Activated CD4-positive, CD25-positive, alpha-beta regulatory T cell treated with anti-CD3 and anti-CD28 coated beads, Interleukin-2, amount 50 U/mL, for 24 hours (primary cell): ENCODE data around the gene ARHGAP20.

Experiments used
- ATAC-seq, 2 donors: fragments of 150-1000 bp; cut with Tn5 transposase; one replicate each; pipeline ENCODE4 v1.10.0; 2021; ENCODE audit warnings: mild to moderate bottlenecking in 1 of 2, moderate library complexity in 1 of 2

ARHGAP20 gene, protein sequence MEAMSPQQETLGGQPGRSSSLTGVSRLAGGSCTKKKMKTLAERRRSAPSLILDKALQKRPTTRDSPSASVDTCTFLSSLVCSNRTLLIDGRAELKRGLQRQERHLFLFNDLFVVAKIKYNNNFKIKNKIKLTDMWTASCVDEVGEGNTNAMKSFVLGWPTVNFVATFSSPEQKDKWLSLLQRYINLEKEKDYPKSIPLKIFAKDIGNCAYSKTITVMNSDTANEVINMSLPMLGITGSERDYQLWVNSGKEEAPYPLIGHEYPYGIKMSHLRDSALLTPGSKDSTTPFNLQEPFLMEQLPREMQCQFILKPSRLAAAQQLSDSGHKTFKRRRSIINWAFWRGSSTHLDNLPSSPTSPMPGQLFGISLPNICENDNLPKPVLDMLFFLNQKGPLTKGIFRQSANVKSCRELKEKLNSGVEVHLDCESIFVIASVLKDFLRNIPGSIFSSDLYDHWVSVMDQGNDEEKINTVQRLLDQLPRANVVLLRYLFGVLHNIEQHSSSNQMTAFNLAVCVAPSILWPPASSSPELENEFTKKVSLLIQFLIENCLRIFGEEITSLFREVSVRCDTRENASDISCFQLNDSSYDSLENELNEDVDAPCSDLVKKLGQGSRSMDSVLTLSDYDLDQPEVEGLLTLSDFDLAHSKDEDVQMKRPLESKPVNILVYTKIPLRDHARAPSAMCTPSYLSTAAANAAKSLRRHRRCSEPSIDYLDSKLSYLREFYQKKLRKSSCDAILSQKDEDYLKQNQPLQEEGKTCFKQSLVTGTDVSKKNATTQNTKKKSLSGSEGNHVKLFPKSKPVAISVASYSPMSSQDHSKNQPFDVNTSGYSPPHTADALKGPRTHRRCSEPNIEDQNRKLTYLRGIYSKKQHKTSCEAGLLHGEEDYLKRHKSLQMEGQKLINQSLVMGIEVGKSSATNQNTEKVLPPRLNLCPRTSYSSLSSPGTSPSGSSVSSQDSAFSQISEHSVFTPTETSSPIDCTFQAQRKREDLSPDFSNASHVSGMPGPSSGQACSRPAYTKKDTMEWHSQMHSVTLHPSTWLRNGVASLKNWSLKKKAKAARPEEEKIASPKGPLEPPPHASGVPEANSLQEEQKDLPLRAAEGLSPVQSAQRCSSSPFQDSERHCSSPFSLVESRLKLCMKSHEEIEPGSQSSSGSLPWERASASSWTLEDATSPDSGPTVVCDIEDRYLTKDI

DNA sequence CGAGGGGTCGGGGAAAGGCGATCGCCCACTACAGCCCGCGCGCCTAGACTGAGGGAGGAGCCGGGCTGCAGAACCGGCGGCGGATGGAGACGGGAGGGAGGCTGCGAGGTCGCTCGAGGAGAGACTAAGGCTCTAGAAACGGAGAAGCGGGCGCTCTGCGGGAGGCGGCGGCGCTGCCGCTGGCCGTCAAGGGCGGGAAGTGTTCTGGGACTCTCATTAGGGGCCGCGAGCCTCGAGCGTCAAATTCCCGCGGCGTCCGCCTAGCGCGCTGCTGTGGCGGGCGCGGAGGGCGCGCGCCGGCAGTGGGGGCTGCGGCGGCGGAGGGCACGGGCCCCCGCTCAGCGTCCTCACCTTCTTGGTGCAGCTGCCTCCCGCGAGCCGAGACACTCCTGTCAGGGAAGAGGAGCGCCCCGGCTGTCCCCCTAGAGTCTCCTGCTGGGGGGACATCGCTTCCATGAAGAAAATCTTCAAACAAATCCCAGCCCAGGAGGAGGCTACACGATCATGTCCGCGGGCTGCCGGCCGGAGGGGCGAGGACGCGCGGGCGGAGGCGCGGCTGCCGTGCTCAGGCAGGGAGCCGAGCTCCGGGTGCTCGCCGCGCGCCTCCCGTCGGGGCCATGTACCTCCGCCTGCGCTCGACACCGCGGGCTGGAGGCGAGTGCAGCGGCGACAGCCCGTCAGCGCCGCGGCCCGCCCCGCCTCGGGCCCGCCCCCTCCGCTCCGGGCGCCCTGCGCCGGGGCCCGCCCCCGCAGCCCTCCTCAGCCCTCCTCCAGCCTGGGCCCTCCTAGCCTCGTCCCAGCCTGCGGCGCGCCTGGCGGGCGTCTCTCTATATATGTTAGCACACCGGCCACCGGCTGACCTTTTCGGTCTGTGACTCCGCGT is at the start of gene ARHGAP20:
Gene ARHGAP20 (minus strand): TSS at position 662 of the 883 bp plus-strand sequence. CDS start 206 bp downstream, at position 456.
- ATAC-seq = peak; percentile 76 to 77

DNA sequence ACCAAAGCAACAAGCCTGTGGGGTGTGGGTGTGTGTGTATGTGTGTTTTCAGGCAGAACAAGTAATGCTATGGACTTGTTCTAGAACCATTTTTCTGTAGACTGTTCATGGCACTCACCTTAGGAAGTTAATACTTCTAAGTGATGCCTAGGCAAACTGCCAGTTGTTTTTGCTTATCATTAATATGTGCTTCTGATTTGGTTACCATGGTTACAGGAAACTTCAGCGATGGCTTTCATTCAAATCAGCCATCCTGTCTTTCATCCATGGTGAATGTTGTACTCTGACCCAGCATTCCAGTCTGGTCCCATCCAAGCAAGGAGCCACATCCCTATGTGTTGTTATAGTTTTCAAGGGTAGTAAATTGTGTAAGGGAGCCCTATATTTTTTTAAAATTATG is 49.8 kb upstream of the ARHGAP20 start:
- no peak for ATAC-seq

DNA sequence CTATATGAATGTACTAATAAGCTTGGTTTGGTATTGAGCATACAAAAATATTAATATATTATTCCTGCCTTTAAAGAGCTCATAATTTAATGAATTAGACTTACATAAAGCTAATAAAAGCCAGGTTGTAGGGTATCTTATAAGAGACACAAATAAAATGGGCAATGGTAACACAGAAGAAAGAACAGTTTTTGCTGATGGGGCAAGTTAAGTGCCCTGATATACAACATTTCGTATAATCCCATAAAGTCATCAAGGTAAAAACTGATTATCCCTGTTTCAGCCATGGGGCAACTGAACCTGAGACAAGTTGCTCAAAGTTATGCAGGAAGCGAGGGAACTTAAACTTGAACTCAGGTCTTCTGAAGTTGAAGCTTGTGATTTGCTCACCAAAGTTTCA is 48.9 kb upstream of the ARHGAP20 start:
- ATAC-seq = no peak

DNA sequence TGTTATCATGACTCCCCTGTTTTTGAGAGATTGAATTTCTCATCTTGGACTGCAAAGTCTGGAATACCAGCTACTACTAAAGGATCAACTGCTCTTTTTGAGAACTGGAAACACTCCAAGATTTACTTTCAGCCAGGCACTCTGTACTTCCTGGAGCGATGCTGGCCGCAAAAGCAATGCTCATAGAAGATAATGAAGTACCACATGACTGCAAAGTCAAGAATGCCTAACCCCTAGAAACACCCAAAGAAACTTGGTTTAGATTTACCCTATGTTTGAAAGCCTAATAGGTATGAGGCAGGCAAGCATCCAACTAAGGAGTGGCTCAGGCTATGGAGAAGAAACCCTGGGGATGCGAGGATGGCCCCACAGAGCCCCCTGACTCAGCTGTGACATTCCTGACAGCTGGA is 47.7 kb upstream of the ARHGAP20 start:
- no peak for ATAC-seq

DNA sequence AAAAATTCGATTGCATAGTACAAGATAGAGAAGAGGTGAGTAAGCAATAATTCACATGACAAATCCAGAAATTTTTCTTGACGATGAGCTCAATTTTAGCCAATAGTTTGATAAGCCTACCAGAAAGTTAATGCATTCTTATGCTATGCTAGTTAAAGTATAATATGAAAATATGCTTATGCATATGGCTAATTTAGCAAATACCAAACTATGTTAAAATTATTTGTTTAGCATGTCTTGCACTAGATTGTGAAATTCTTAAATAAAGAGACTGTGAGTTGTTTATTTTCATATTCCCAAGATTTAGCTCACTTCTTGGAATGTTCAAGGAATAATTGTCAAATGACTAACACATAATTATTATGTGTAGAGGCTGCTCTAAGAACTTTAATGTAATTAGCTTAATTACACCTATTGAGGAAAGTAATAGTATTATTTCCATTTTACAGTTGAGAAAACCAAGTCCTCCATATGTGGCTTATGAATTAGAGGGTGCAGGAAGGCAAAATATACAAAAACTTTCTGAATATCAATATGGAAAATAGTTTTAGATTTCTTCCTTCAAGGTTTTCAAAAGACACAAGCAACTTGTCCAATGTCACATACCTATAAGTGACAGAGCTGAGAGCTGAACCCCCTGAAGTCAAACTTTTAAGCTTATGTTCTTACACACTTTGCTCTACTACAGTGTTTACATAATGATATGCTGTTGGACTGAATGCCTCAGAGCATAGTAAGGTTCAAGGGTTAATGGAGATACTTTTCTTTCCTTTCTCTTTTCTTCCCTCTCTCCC is 45.9 kb upstream of the ARHGAP20 start:
- ATAC-seq = no peak

DNA sequence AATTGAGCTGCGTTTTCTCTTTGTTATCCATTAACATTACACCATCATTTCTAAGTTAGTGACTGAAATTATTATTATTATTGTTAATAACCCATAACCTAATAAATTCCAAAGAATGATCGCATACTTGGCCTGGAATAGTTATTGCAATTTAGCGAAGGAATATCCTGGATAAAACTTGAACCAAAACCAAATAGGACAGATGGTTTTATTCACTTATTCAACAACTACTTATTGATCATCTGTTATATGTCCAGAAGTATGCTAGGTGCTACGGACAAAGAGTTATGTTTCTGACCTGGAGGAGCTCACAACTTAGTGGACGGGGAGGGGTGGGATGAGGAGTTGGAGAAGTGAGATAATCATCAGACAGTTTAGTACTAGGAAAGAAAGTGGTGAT is 44.8 kb upstream of the ARHGAP20 start:
- no peak for ATAC-seq

DNA sequence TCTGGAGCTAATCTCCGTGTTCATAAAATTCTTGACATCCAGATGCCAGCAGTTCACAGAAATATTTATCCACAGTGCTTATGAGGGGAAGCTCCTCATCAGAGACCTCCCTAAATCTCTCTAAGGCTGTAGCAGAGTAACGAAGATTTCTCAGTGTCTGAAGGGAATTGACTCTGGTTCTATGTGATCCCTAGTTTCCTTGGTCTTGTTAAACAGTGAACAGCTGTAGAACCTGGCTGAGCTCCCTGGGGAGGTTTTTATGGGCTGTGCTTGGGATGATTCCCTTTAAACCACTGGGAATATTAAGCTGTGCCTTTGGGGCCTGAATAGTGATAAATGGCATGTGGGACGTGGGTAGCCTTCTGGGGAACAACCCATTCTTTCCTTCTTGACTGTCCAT is 43.7 kb upstream of the ARHGAP20 start:
- no peak for ATAC-seq

DNA sequence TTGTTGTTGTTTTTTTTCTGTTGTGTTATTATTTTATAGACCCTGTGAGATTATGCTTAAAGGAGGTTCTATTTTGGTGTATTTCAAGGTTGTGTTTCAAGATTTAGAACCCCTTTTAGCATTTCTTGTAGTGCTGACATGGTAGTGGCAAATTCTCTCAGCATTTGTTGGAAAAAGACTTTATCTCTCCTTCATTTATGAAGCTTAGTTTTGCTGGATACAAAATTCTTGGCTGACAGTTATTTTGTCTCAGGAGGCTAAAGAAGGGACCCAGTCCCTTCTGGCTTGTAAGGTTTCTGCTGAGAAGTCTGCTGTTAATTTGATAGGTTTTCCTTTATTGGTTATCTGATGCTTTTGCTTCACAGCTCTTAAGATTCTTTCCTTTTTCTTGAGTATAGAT is 40.7 kb upstream of the ARHGAP20 start:
- no peak for ATAC-seq

DNA sequence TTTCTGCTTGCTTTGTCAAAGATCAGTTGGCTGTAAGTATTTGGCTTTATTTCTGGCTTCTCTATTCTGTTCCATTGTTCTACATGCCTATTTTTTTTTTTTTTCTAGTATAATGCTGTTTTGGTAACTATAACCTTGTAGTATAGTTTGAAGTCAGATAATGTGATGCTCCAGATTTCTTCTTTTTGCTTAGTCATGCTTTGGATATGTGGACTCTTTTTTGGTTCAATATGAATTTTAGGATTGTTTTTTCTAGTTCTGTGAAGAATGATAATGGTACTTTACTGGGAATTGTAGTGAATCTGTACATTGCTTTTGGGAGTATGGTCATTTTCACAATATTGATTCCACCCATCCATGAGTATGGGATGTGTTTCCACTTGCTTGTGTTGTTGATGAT is 37.9 kb upstream of the ARHGAP20 start:
- ATAC-seq = no peak

DNA sequence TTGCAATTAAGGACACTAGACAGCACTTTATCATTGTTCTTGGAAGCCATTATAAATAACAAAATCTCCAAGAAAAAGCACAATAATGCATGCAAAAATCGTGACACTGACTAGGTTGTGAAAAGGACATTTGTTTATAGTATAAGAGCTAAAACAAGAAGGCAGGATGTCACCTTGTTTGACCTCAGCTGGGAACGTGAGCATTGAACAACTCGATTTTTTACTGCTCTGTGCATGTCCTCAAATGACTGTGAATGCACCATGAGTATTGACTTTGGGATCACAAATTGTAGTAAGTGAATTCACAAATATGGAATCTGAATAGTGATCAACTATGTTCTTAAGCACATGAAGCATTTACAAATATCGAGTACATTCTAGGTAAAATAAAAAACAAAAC is 35.3 kb upstream of the ARHGAP20 start:
- ATAC-seq = no peak

DNA sequence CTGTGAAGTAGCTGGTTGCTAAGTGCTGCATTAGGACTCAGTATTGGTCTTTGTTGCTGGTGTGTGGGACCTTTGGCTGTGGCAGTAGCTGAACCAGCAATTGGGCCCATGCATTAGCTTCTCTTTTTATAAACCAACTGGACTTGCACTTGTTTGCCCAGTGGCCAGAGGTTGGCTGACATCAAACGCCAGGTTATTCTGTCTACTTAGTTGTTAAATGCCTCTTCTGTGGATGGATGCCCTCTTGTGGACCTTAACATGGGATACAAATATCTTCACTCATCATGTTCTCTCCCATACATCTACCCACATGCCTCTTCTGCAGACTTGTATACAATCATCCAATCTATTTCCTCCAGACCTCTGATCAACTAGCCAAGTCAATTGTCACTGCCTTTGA is 26.4 kb upstream of the ARHGAP20 start:
- ATAC-seq = no peak

DNA sequence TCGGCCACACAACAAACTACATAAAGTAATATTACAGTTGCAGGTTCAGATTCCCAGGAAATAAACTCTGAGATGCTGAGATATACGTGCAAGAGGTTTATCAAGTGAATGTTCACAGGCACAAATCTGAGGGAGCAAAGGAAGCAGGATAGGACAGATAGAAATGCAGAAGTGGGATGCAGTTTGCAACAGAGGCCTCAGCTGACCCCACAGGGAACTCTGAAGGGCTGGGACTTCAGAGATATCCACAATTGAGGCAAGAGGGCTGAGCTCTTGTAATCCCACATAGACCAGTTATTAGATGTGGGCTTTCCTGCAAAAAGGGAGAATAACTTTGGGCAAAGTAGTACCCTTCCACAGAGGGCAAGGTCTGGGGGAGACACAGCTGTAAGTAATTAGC is 25.4 kb upstream of the ARHGAP20 start:
- ATAC-seq = no peak

DNA sequence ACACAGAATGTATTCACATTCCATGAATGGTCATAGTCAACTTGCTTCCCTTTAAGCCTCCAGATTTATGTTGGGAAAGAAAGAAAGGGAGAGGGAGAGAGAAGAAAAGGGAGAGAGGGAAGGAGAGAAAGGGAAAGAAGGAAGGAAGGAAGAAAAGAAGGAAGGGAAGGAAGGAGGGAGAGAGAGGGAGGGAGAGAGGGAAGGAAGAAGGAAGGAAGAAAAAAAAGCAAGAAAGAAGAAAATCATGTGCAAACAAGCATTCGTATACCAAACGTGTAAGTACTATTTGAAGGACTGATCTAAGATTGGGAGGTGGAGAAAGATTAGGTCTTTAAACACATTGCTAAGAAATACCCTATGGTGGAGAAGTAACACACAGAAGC is 23.9 kb upstream of the ARHGAP20 start:
- ATAC-seq = no peak

DNA sequence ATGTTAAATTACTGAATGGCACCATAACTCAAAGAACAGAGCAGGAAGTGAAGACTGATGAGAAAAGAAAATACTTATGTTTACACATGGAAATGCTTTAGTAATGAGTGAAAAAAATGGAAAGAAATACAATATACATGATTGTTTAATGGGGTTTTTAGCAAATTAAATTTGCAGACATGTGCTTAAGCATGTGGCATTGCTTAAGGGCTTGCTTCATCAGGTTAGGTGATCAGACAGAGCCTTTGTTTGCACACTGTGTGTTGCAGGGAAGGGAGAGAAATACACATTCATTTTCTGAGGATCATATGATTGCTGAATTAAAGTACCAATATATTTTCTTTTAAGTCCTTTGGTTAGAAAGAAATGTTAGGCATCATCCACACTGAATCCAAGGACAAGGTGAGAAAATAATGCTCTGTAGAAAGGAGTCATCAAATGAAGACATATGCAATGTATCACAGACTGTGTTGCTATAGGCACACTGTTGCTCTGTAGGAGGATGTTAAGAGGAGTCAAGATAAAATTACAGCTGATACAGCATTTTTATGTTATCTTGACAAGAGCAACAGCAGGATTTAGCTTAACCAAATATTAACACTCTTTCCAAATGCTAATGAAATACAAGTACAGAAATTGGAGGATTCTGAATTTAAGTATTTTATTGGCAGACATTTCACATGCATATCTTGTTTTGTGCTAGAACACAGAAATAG is 23.4 kb upstream of the ARHGAP20 start:
- no peak for ATAC-seq

DNA sequence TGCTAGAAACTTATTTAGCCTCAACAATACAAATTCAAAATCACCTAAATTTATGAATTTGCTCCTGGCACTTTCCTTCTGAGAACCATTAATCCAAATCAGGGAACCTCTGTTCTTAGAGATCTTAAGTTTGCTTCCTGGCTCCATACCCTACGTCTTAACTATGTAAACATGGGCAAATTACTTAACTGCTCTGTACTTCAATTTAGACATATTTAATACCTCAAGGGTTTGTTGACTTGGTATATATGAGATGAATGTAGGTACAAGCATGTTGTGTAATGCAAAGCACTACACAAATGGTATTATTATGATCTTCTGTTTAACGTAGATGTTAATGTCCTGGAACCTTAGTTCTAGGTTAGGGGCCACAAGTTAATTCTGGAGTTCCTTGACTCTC is 22.6 kb upstream of the ARHGAP20 start:
- ATAC-seq = no peak

DNA sequence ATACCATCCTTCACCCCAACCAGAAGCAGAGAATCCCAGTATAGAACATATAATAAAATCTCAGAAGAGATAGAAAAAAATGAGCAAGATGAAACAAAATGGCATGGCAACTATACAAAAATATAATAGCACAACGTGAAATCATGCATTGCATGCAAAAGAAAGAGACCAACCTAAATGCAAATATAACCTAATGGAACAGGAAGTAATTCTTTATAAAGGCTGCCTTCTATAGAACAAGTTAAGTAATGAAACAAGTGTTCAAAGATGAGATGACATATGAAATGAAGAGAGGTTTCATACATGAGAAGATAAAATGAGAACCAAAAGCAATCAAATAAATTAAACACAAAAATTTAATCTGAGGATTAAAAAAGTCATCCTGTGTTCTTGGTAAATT is 18.5 kb upstream of the ARHGAP20 start:
- no peak for ATAC-seq

DNA sequence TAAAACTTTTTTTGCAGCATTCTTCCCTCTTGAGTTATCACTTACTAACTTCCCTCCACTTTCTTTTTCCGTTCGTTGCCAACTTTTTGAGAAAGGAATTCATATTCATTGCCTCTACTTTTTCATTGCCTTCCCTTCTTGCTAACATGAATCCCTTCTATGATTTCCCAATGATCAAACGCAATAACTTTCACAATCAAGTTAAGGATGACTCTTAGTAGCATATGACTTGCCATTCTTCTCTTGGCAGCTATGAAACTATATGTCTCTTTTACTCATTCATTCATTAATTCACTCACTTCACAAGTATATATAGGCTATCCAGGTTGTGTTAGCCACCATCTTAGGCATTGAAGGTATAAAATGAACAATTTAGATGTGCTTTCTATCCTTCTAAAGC is 16.6 kb upstream of the ARHGAP20 start:
- ATAC-seq = no peak

DNA sequence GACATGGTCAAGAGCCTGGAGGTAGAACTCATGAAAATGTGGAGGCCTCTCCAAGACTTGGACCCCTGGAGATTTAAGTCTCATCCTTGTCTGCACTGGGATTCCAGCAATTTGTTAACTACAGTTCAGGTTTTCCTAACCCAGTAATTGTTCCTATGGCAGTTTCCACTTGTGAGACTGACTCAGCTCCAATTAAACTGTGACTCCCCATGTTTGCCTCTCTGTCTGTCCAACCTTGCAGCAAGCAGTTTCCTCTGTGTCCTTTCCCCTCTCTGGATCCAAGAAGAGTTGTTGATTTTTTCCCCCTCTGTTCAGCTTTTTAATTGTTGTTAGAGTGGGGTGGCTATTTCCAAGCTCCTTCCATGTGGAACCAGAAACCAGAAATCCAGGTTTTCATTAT is 16.2 kb upstream of the ARHGAP20 start:
- ATAC-seq = no peak

DNA sequence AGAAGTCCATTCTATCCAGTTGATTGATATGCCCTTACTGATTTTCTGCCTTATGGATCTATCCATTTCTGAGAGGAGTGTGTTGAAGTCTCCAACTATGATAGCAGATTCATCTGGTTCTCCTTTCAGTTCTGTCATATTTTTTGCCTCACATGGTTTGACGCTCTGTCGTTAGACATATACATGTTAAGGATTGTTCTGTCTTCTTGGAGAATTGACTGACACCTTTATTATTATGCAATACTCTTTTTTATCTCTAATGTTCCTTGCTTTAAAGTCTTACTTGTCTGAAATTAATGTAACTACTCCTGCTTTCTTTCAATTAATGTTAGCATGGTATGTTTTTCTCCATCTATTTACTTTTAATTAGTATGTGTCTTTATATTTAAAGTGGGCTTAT is 12.1 kb upstream of the ARHGAP20 start:
- ATAC-seq = no peak

DNA sequence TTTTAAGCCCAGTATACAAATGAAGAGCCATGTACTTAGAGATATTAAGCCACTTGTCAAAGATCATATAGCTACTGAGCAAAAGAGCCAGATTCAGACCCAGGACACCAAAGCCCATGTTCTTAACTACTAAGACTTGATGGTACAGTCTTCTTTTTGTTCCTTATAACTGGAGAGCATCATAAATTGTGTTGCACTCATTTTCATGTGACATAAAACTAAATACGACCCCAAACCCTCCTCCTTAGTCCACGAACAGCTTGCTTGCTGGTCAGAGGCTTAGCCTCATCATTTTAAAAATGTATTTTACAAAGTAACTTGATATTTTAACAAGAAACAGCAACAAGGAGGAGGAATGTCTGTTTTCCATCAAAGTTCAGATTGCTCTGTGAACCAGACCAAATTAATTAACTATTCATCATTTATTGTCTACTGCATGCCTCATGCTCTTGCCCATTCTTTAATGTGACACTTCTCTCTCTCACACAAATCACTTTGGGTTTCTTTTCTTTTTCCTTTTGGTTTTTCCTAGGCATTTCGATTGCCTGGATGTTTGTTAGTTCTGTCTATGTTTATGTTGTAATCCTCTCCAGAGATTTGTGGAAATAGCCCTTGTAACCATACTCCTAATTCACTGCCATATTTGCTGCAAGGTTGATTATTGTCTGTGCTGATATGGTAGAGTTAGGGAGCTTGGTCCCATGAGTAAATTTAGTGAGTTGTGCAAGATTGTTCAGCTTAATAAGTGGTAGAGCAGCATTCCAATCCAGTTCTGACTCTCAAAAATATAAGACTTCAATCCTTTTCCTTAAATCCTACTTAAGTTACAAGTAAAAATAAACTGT is 8.4 kb upstream of the ARHGAP20 start:
- ATAC-seq = no peak
